HK-2 (cell line): ENCODE measurements around the gene ZNF57.
"Not testable (repeated sequence)": the region's sequence is repeated elsewhere in the genome, so short reads cannot be mapped to it uniquely, and the experiment has no call there.

Experiments used
- DNase-seq: peaks from one replicate; pipeline ENCODE4 v3.0.0-alpha.2; 2018; ENCODE audit not compliant: unreplicated experiment

The ZNF57 gene

GRCh38 chr19:2896694-2897093, 4.0 kb upstream of the ZNF57 start:
- no peak for DNase-seq

GRCh38 chr19:2902590-2903218, 2.0 kb downstream of the ZNF57 start:
- DNase-seq = no peak

GRCh38 chr19:2903326-2903725, 2.6 kb downstream of the ZNF57 start:
- DNase-seq = not testable (repeated sequence)

GRCh38 chr19:2905918-2906519, 5.3 kb downstream of the ZNF57 start:
- DNase-seq = no peak

DNA sequence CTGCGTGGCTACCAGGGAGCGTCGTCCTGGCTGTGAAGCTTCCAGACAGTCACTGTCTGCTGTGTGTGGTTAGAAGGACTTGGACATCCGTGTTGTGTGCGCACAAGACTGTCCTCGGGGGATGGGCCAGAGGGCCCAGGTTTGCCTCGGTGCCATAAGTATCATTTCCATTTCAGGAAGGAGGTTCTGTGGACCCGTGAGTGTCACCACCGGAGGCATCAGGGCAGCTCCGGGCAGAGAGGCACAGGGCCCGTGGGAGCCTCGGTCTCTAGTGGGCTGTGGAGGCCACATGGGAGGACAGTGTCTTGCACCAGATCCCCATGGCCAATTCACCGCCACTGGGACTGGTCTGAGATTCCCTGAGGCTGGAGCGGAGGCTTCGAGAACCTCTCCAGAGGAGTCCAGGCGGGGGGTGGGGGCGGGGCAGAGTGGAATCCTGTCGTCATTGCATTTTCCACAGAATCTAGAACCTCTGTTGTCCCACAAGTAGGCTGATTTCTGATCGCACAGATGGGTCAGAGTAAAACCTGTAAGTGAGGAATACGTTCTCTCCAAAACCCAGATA, 6.0 kb downstream of the ZNF57 start:
- DNase-seq = no peak

- no peak for DNase-seq
Observed at GRCh38 chr19:2912306-2912705, 11.6 kb downstream of the ZNF57 start.

DNA sequence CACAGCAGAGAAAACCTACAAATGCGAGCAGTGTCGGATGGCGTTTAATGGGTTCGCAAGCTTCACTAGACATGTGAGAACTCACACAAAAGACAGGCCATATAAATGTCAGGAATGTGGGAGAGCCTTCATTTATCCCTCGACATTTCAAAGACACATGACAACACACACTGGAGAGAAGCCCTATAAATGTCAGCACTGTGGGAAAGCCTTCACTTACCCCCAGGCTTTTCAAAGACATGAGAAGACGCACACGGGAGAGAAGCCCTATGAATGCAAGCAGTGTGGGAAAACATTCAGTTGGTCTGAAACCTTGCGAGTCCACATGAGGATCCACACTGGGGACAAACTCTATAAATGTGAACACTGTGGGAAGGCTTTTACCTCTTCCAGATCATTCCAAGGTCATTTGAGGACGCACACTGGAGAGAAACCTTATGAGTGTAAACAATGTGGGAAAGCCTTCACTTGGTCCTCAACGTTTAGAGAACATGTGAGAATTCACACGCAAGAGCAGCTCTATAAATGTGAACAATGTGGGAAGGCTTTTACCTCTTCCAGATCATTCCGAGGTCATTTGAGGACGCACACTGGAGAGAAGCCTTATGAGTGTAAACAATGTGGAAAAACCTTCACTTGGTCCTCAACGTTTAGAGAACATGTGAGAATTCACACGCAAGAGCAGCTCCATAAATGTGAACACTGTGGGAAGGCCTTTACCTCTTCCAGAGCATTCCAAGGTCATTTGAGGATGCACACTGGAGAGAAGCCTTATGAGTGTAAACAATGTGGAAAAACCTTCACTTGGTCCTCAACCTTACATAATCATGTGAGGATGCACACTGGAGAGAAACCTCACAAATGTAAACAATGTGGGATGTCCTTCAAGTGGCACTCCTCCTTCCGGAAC, 16.8 kb downstream of the ZNF57 start:
- no peak for DNase-seq

DNA sequence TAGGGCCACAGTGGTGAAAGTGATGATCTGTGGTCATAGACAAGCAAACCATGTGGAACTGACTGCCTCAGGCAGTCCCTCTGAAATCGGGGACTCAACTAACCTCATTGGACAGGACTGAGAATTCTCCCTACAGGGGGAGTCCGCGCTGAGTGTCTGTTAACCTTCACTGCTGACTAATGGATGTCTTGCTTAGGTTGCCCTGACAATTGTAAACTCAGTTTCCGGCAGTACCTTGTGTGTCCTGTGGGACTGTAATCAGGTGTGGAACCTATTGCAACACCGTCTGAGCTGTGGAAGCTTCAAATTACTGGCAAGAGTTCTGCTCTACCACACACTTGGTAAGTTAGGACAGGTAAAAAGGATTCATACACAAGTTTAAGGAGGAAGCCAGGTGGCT, 22.3 kb downstream of the ZNF57 start:
- no peak for DNase-seq

DNA sequence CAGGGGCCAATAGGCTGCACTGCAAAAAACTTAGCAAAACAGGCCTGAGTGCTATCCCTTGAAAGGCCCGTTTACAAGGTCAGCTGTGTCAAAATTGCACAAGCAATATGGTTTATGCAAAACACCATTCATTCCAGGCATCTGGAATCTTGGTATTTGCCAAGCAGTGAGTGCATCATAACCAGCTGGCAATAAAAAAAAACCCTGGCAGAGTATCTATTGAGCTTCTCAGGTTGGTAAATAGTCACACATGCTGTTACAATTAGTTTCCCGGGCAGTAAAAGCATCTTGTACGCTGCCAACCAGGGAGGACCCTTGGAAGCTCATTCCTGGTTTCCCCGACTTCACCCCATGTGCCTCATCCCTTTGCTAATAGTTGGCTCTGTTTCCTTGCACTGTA, 22.8 kb downstream of the ZNF57 start:
- DNase-seq = no peak

DNA sequence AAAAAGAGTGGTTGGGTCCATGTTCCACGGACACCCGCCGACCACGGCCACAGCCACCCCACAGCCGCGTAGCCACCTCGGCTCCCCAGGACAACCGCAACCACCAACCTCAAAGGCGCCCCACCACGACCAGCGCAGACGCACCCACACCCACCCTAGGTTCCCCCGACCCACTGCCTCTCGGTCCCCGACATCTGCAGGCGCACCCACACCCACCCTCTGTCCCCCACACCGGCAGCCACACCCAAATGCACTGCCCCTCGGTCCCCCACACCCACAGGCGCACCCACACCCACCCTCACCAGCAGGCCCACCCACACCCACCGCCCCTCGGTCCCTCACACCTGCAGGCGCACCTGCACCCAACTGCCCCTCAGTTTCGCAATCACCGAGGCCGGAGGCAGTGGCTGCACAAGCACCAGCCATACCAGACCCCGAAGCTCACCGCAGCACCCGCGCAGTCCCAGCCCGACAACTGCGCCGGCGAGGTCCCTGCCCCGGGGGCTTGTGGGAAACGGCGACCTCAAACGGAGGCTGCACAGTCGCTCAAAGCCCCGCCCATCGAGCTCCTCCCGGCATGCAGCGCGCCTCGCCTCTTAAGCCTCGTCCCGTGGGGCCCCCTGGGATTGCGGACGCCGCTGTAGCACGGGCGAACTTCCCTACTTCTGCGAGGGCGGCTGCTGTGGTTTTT, 25.8 kb downstream of the ZNF57 start:
- no peak for DNase-seq

DNA sequence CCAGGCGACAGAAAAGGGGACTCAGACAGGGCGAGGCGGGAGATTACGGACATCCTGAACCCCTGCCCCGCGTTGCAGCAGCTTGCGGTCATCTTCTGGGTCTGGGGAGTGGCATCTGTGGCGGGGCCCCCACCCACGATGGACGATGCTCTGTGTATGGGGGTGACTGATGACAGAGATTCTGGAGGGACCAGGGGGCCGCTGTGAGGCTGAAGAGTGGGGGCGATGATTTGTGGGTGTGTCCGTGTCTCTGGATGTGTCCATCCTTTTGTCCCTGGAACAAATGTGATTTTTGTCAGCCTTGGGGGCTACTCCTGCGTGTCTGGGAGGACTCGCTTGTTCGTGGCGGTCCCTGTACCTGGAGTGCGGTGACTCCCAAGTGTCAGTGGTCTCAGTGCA, 26.3 kb downstream of the ZNF57 start:
- DNase-seq = no peak

DNA sequence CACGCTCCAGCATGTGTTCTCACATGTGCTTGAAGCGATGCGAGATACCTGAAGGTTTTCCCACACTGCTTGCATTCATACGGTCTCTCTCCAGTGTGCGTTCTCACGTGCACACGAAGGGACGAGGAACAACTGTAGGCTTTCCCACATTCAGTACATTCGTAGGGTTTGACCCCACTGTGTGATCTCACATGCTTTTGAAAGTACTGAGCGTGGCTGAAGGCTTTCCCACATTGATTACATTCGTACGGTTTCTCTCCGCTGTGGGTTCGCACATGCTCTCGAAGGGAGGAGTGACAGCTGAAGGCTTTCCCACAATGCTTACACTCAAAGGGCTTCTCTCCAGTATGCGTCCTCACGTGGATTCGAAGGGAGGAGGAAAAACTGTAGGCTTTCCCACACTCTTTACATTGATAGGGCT, 32.8 kb downstream of the ZNF57 start:
- DNase-seq = no peak

DNA sequence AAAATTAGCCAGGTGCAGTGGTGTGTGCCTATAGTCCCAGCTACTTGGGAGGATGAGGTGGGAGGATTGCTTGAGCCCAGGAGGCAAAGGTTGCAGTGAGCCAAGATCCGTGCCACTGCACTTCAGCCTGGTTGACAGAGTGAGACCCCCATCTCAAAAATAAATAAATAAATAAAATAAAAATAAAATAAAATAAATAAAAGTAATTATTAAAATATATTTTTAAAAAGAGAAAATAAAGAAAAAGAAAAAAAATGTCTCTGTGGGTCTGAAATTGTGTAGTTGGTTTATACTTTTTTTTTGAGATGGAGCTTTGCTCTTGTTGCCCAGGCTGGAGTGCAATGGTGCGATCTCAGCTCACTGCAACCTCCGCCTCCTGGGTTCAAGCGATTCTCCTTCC, 35.1 kb downstream of the ZNF57 start:
- DNase-seq = not testable (repeated sequence)

DNA sequence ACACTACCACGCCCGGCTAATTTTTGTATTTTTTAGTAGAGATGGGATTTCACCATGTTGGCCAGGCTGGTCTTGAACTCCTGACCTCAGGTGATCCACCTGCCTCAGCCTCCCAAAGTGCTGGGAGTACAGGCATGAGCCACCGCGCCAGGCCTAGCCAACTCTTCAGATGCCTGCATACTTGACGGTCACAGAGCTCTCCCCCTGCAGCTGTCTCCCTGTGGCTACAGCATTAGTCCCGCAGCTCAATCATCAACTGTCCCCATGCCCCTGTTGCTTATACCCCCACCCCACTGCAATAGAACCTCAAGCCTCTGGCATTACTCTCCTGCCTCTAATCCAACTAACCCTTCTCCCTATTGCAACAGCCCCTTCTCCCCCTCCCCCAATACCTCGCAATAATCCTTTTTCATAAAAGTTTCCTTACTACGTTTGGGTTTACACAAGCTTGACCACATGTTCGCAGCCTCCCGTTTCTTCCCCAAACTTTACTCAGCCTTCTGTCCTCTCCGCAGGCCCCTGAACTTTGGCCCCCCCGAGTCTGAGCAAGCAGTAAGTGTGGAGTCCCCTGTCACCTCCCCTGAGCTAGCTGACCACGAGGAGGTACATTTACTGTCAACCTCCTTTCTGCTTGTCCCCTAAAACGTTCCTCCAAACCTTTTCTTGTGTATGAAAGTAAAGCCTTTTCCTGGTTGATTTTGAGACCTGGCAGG, 42.4 kb downstream of the ZNF57 start:
- no peak for DNase-seq

- no peak for DNase-seq
Observed at GRCh38 chr19:2944403-2944774, 43.7 kb downstream of the ZNF57 start.

DNA sequence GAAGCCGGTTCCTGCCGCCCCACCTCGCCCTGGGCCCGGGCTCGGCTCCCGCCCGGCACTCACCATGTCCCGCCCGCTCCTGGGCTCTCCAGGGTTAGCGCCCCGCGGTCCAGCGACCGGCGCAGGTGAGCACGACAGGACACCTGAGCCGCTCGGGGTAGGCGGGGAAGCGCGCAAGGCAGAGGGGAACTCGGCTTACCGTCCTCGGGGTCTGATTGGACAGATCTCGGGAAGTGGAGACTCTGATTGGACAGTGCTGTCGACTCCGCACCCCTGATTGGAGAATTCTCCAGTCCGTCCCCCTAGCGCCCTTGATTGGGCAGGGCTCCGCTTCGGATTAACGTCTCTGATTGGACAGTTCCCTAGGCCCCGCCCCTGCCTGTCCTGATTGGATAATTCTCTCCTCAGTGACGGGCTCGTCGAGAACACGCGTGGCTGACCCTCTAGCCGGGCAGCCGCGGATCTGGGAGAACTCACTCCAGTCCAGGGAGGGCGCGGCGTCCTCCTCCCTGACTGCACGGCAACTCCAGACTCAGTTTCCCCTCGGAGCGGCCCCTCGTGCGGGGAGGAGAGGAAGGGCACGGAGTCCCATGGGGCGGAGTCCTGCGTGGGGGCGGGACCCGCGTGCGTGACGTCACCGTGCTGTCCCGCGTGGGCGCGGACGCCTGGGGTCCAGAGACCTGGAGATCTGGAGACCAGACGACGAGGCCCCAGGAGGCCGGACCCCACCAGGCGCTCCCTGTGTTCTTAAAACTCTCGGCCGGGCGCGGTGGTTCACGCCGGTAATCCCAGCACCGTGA, 44.2 kb downstream of the ZNF57 start, which contains the start of gene ZNF77:
Gene ZNF77, minus strand, starts transcription at position 197 of the 800 bp plus-strand sequence. Its CDS starts 131 bp downstream, at position 66.
- peak; percentile 98 for DNase-seq

- DNase-seq = no peak
Observed at GRCh38 chr19:2945575-2946184, 45.0 kb downstream of the ZNF57 start.

DNA sequence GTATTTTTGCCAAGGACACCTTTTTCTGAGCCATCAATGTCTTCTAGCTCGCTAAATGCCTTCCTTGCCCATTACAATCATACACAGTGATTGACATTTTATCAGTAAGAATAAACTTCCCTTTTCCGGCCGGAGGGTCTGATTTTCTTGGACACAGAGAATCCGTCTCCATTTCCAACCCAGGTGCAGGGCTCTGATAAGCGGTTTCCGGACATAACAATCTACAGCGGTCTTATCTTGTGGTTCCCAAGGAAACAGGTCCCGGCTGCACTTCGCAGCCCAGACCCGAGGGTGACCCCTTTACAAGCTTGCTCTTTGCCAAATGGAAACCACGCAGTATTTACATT, 49.2 kb downstream of the ZNF57 start:
- DNase-seq = no peak

DNA sequence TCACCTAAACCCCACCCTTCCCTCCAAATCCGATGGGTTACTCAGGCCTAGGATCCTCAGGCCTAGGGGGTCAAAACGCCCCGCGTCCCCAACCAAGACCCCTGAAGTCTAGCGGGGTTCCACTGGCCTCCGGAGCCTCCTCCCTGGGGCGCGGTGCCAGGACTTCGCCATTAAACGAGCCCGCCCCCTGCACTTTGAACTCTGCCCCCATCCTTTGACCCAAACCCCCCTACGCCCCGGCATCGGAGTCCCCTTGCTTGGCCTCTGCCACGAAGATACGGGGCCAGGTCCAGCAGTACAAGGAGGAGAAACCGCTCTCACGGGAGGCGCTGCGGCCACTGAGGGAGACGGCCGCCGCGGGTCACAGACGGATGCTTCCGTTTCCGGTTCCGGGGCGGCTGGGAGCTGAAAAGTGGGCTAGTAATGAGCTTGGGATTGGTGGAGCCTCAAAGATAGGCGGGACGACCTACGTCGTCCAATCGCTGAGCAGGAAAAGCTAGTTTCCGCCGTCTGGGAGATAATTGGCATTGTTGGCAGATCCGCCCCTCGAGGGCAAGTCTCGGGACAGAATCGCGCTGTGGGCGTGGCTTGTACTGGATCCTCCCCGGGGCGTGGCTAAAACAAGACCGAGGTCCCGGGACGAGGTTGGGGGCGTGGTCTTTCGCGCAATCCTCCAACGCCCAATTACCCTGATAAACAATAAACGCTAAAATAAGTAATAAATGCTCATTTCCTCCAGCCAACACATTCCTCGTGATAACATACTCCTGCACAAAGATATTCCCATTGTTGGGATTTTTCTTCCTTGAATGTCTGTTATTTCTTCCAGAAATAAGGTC, 49.8 kb downstream of the ZNF57 start:
- peak; percentile 100 for DNase-seq
